ENCODE results near the gene CDYL. TPM values are rescaled to one million over a fixed set of nuclear protein-coding genes. Genes with fewer than 3 reads are reported as not detected.

Gene CDYL
- total RNA-seq, 1 donor from 2014 or later, result 32.1 TPM

DNA sequence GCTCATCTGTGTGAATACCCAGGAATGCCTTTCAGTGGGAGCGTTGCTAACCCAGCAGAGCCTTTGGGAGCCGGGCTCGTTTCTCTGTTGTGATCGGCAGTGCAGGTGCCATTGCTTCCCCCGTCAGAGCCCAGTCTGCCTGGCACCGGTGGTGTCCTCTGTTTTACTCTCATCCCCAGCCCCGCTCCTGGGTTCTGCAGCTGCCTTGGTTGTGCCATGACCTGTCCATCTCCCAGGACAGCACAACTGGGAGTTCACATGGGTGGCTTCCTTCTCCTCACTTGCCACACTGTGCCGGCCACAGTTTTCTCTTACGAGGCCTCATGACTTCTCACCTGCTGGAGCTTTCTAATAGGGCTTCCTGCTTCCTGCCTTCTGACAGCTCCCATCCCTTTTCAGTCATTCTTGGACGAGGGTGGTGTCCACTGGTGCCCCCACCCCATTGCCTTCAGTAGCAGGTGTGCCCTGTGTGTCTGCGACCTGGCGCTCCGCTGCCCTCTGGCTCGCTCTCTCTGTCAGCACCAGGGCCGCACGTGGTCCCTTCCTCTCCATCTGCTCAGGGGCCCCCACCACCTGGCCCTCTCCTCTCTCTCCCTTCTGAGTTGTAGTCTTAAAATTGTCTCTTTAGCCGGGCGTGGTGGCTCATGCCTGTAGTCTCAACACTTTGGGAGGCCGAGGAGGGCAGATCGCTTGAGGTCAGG is 116.7 kb downstream of the CDYL start:
- intact Hi-C loops (cut with DNase I), result no loop called here
- no peak for ATAC-seq
- DNase-seq (ENCODE audit: missing footprints), result peak; percentile 67

GRCh38 chr6:4894049-4894448 is 117.8 kb downstream of the CDYL start:
- no peak for DNase-seq (ENCODE audit: missing footprints)
- intact Hi-C loops (cut with DNase I), result no loop called here
- ATAC-seq, result no peak

DNA sequence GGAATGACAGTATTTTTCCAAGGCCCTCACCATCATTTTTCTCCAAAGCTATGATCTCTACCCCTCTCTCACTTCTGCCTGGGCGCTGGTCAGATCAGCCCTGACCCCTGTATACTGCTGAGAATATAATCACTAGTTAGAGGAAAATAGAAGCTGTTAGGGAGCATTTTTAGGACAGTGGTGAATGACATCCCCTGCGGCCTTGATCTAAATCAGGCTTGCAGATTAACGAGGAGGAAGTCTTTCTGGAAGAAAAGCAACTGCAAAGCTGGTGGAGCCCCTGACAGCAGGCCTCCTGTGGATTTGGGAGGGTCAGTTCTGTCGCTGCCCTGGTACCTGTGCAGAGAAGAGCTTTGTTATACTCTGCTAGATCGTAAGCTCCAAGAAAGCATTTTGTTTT is 119.8 kb downstream of the CDYL start:
- intact Hi-C loops (cut with DNase I), result no loop called here
- ATAC-seq (no peak), DNase-seq (ENCODE audit: missing footprints) (no peak)

DNA sequence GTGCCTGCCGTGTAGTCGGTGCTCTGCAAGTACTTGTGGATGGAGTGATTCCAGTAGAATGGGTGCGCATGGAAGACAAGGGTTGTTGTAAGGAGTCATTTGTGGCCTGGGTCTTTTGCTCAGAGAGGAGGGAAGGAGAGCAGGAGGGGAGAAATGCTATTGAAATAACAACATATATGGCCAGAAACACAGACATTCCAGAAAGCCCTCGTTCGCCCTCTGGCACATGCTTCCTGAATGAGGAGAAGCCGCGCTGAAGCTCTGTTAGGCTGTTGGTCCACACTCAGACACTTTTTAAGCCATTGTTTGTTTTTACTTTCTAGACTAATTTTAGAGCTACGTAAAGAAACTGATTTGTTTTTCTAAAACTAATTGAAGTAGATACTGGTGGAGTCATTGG is 120.2 kb downstream of the CDYL start:
- intact Hi-C loops (cut with DNase I), result no loop called here
- DNase-seq (ENCODE audit: missing footprints) (no peak), ATAC-seq (no peak)

DNA sequence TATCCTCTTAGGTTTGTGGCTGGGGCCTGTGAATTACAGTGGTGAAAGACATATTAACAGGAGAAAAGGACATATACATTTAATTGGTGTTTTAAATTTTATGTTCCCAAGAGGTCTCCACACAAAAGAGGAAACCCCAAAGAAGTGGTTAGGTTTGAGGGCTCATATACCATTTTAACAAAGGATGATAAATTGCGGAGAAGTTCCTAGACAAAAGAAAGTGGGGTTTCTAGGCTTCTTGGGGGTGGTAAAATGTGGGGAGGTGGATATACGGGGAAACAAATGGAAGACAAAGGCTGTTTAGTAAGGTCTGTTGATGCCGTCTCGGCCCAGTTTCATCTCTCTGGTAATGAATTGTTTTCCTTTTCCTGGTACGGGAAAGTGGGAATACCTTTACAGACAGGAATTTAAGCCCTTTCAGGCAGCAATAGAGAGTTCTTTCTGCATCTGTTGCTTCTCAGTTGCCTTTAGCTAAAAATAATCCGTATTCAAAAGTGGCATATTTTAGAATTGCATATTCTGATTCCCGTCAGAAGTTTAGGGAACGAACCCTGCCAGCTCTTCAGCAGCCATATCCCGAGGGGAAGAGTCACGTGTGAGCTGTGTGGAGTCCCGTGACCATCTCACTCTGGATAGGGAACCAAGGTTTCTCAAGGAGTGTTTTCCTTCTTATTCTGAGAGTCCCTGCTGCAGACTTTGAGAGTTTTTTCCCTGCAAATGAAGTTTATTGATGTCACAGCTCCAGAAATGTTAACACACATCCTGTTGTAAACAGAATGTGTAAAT is 123.2 kb downstream of the CDYL start:
- DNase-seq (ENCODE audit: missing footprints) (no peak), ATAC-seq (no peak)
- intact Hi-C loops (cut with DNase I), result no loop called here

- ATAC-seq (no peak), DNase-seq (ENCODE audit: missing footprints) (no peak)
- intact Hi-C loops (cut with DNase I), result no loop called here
These were observed 125.3 kb downstream of the CDYL start for GRCh38 chr6:4901386-4902061.

GRCh38 chr6:4902363-4902762 is 126.2 kb downstream of the CDYL start:
- ATAC-seq (no peak), DNase-seq (ENCODE audit: missing footprints) (no peak)
- intact Hi-C loops (cut with DNase I), result no loop called here

DNA sequence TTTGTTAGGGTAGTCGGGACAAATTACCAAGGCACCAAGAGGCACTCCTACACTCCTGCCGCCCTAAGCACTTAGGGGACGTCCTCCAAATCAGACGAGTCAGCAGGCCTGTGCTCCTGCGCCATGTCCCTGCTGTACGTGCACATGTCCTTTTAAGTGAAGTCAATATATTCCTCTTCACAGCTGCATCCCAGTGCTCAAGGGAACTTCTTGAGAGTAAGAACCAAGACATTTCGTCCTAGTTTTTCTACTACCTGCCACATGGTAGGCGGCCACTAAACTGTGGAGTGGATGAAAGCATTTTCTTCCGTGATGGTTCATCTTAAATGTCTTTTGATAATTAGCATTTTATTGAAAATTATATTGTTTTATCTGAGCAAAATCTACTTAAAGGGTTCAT is 126.9 kb downstream of the CDYL start:
- DNase-seq (ENCODE audit: missing footprints), result no peak
- intact Hi-C loops (cut with DNase I), result no loop called here
- ATAC-seq, result no peak

DNA sequence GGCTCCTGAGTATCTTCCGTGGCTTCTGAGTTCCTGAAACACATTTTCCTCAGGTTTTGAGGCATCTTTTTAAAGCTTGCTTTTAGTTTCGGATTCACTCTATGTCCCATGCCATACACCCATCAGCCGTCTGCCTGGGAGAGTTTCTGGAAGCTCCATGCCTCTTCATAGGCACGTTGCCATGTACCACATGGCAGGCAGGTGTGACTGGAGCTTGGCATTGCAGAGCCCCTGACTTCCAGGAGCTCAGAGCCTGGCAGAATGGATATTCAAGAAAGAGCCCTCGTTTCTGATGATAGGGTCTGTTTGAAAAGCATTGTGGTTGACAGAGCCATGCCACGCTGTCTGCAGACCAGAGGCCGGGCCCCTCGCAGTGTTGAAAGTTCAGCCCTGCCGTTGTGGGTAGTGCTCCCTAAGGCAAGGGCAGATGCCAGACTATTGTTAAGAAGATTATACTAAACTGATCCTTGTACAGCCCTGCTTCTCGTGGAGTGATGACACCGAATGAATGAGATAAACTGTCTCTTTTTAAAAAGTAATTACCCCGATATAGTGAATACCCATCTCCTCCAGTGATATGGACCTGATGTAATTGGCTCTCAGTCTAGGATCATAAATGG is 127.7 kb downstream of the CDYL start:
- intact Hi-C loops (cut with DNase I), result no loop called here
- no peak for DNase-seq (ENCODE audit: missing footprints)
- ATAC-seq, result no peak

DNA sequence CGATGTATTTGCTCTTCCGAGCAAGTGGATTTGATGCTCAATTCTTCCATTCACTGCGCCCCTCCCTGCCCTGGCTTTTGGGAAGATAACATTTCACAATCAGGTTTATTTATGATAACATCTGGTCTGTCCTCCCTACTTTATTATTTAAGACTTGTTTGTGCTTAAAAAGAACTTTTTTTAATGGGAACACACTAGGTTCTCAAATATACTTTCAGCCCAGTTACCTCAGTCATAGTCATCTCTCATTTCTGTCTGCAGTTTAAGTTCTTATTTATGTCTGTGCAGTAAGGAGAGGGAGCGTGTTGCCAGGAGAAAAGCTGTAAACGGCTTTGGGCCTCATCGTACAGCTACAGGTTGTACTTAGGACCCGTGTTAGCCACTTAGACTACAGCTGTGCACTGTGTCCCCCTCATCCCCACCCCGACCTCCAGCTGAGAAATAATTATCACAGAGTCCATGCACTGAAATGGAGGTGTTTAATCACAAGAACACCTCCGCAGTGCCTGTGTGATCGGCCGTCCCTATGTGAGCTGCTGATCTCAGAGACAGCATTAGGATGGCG is 128.3 kb downstream of the CDYL start:
- DNase-seq (ENCODE audit: missing footprints) (no peak), ATAC-seq (no peak)
- intact Hi-C loops (cut with DNase I), result no loop called here

GRCh38 chr6:4905826-4906225 is 129.6 kb downstream of the CDYL start:
- ATAC-seq, result no peak
- intact Hi-C loops (cut with DNase I), result no loop called here
- DNase-seq (ENCODE audit: missing footprints), result no peak

GRCh38 chr6:4906293-4907276 is 130.4 kb downstream of the CDYL start:
- DNase-seq (ENCODE audit: missing footprints) (no peak), ATAC-seq (peak; percentile 61)
- intact Hi-C loops (cut with DNase I), result no loop called here

GRCh38 chr6:4907602-4908001 is 131.4 kb downstream of the CDYL start:
- intact Hi-C loops (cut with DNase I), result no loop called here
- ATAC-seq, result no peak

DNA sequence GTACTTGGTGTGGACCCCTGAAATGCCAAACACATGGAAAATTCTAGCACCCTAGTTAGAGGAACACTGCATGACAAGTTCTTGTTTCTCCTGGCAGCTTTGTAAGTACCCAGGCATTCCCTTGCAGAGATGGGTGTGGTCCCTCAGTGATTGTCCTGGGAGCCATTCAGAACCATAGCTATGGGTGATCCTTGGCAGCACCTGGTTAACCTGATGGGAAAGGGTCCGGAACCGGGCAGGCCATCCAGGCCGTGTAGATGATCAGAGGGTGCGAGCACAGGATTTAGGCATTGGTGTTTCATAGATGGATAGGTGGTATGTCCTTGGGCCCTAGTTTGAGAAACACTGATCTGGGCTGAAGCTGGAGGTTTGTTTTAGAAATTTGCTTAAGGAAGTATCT is 131.9 kb downstream of the CDYL start:
- ATAC-seq (no peak), DNase-seq (ENCODE audit: missing footprints) (no peak)
- intact Hi-C loops (cut with DNase I), result no loop called here

More at GRCh38 chr6:4907602-4908001, 131.4 kb downstream of the CDYL start:
- DNase-seq (ENCODE audit: missing footprints), result no peak

DNA sequence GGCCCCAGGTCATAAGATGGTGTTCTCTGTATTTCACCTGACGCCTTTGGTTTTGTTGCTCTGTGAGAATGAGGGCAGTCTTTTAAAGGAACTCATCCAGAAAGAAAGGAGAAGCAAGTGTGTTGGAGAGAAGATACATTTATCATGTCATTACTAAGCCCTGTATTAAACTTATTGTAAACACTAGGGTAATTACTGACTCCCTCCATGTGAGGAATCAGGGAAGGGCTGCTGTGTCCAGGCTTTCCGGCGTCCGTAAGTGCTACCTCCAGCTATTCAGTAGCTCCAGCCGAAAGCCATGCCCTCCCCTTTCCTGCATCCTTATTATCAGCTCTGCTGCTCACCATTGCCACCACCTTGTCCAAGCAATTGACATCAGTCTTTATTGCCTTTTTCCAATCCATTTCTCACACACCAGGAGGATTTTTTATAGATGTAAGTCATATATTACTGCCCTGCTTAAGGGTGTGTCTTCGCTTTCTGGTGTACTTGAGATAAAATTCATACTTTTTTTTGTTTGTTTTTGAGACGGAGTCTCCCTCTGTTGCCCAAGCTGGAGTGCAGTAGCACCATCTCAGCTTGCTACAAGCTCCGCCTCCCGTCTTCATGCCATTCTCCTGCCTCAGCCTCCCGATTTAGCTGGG is 133.0 kb downstream of the CDYL start:
- intact Hi-C loops (cut with DNase I), result no loop called here
- no peak for DNase-seq (ENCODE audit: missing footprints)
- ATAC-seq, result no peak

GRCh38 chr6:4910037-4910760 is 134.0 kb downstream of the CDYL start:
- intact Hi-C loops (cut with DNase I), result no loop called here
- DNase-seq (ENCODE audit: missing footprints) (no peak), ATAC-seq (no peak)

GRCh38 chr6:4912559-4912958 is 136.4 kb downstream of the CDYL start:
- ATAC-seq (no peak), DNase-seq (ENCODE audit: missing footprints) (no peak)
- intact Hi-C loops (cut with DNase I), result no loop called here

Data from Right ventricle myocardium inferior (tissue), 1 donor.